ENCODE measurements around the gene STK32A.
"Not testable (repeated sequence)": the region's sequence is repeated elsewhere in the genome, so short reads cannot be mapped to it uniquely, and the experiment has no call there.

DNA sequence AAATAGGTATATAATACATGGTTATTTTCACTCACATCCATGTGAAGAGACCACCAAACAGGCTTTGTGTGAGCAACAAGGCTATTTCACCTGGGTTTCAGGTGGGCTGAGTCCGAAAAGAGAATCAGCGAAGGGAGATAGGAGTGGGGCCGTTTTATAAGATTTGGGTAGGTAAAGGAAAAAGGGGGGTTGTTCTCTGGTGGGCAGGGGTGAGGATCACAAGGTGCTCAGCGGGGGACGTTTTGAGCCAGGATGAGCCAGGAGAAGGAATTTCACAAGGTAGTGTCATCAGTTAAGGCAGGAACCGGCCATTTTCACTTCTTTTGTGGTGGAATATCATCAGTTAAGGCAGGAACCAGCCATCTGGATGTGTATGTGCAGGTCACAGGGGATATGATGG, 132.6 kb downstream of the STK32A start:
- TF ChIP-seq, protein P1, sequence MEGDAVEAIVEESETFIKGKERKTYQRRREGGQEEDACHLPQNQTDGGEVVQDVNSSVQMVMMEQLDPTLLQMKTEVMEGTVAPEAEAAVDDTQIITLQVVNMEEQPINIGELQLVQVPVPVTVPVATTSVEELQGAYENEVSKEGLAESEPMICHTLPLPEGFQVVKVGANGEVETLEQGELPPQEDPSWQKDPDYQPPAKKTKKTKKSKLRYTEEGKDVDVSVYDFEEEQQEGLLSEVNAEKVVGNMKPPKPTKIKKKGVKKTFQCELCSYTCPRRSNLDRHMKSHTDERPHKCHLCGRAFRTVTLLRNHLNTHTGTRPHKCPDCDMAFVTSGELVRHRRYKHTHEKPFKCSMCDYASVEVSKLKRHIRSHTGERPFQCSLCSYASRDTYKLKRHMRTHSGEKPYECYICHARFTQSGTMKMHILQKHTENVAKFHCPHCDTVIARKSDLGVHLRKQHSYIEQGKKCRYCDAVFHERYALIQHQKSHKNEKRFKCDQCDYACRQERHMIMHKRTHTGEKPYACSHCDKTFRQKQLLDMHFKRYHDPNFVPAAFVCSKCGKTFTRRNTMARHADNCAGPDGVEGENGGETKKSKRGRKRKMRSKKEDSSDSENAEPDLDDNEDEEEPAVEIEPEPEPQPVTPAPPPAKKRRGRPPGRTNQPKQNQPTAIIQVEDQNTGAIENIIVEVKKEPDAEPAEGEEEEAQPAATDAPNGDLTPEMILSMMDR (IDR thresholded peaks at IDR 0.05): not testable (repeated sequence)
- TF ChIP-seq POLR2A (IDR thresholded peaks at IDR 0.05): not testable (repeated sequence)
